Cardiac septum (tissue), 1 donor: ENCODE measurements around the gene TFPT. TPM values are rescaled to one million over a fixed set of nuclear protein-coding genes. Genes with fewer than 3 reads are reported as not detected.

Experiments used
- DNase-seq: peaks from one replicate; pipeline ENCODE4 v3.0.0-alpha.2; 2020; ENCODE audit warnings: low spot score
- intact Hi-C: fragments of 100-400 bp; cut with DNase I; formaldehyde crosslinking; loops from one replicate; pipeline ENCODE4 v1.14.0; 2022
- total RNA-seq: library from RNA; stranded (reverse); fragmentation: NEBNext Ultra II Directional; extraction: Animal tissue kit (Norgen Biotek cat#: 25700); gene quantifications from one replicate; pipeline ENCODE4 v1.2.1, GENCODE V29; 2021
- donor health status: DM: no; HTN: no; CAD: no.

The TFPT gene
- total RNA-seq, 1 donor from 2014 or later = 15.2 TPM

- intact Hi-C loops = no loop called here
- DNase-seq = no peak
Observed at GRCh38 chr19:54151362-54152035, 36.0 kb upstream of the TFPT start.

- intact Hi-C loops = no loop called here
Observed at GRCh38 chr19:54149021-54149812, 33.8 kb upstream of the TFPT start.

GRCh38 chr19:54148158-54148557 is 32.7 kb upstream of the TFPT start:
- DNase-seq = no peak
- intact Hi-C loops = no loop called here

More at GRCh38 chr19:54149021-54149812, 33.8 kb upstream of the TFPT start:
- no peak for DNase-seq

GRCh38 chr19:54147676-54148075 is 32.2 kb upstream of the TFPT start:
- intact Hi-C loops = no loop called here
- DNase-seq = no peak

- DNase-seq = no peak
Observed at GRCh38 chr19:54145541-54146158, 30.2 kb upstream of the TFPT start.

GRCh38 chr19:54142166-54142780 is 26.8 kb upstream of the TFPT start:
- no peak for DNase-seq
- intact Hi-C loops = no loop called here

More at GRCh38 chr19:54145541-54146158, 30.2 kb upstream of the TFPT start:
- intact Hi-C loops = no loop called here

- intact Hi-C loops = no loop called here
Observed at GRCh38 chr19:54141356-54141755, 25.9 kb upstream of the TFPT start.

GRCh38 chr19:54138489-54139256 is 23.2 kb upstream of the TFPT start:
- intact Hi-C loops = no loop called here
- no peak for DNase-seq

More at GRCh38 chr19:54141356-54141755, 25.9 kb upstream of the TFPT start:
- DNase-seq = no peak

- intact Hi-C loops = loop anchor here (1.0 kb wide), 1 partner anchor 23 kb away; the partner anchor contains the start of genes PRPF31 and TFPT
Observed at GRCh38 chr19:54137699-54138488, 22.4 kb upstream of the TFPT start, which contains the start of gene CNOT3. Gene CNOT3, plus strand, starts transcription at chr19:54137762. Its CDS starts 5,217 bp downstream, at chr19:54142979.

GRCh38 chr19:54136864-54137698 is 21.6 kb upstream of the TFPT start:
- DNase-seq = peak; percentile 100
- intact Hi-C loops = loop anchor here (1.0 kb wide), 1 partner anchor 22 kb away; the partner anchor contains the start of genes PRPF31 and TFPT

More at GRCh38 chr19:54137699-54138488, 22.4 kb upstream of the TFPT start, which contains the start of gene CNOT3:
- DNase-seq = no peak

- DNase-seq = no peak
- intact Hi-C loops = no loop called here
Observed at GRCh38 chr19:54136086-54136863, 20.8 kb upstream of the TFPT start.

- no peak for DNase-seq
Observed at GRCh38 chr19:54133957-54134590, 18.6 kb upstream of the TFPT start.

GRCh38 chr19:54133312-54133956 is 18.0 kb upstream of the TFPT start:
- intact Hi-C loops = no loop called here
- DNase-seq = no peak

More at GRCh38 chr19:54133957-54134590, 18.6 kb upstream of the TFPT start:
- intact Hi-C loops = no loop called here

- no peak for DNase-seq
- intact Hi-C loops = no loop called here
Observed at GRCh38 chr19:54129617-54129996, 14.2 kb upstream of the TFPT start.

GRCh38 chr19:54128796-54129616 is 13.5 kb upstream of the TFPT start:
- intact Hi-C loops = no loop called here
- DNase-seq = no peak
